Adrenal gland (tissue), 12 donors: Measurements from ENCODE around the gene CEP63. TPM values are rescaled to one million over a fixed set of nuclear protein-coding genes. Genes with fewer than 3 reads are reported as not detected.

Source experiments
- DNase-seq, 7 donors: peaks; one replicate each; pipeline ENCODE4 v3.0.0-alpha.2; 2019 to 2020
- H3K27ac ChIP-seq, 5 donors: fragments of 200-600 bp; sonication (generic) in 4 of 5; 1 replicate in 3 of 5; 2 replicates in 2 of 5; pipeline versions ENCODE4 v1.5.1 to v1.8.0; 2016 to 2020; ENCODE audit warnings: mild to moderate bottlenecking in 1 of 5
- H3K27me3 ChIP-seq: fragments of 200-600 bp; 2 replicates; pipeline ENCODE4 v1.8.0; 2021
- H3K36me3 ChIP-seq, 2 donors: fragments of 200-600 bp; replicated peaks in 1 of 2; 1 replicate in 1 of 2; 2 replicates in 1 of 2; pipeline versions ENCODE4 v1.5.1 to v1.8.0; 2018 to 2022
- H3K4me1 ChIP-seq, 2 donors: fragments of 200-600 bp; replicated peaks in 1 of 2; 1 replicate in 1 of 2; 2 replicates in 1 of 2; pipeline versions ENCODE4 v1.5.1 to v1.8.0; 2018 to 2021
- H3K4me3 ChIP-seq, 4 donors: fragments of 200-600 bp; sonication (generic) in 3 of 4; one replicate each; pipeline ENCODE4 v1.5.1; 2016 to 2018
- H3K9me3 ChIP-seq, 3 donors: fragments of 200-600 bp; sonication (generic) in 1 of 3; replicated peaks in 1 of 3; 1 replicate in 2 of 3; 2 replicates in 1 of 3; pipeline versions ENCODE4 v1.5.1 to v1.8.0; 2016 to 2021
- CTCF ChIP-seq, 6 experiments: fragments of 450-650 bp in 4 of 6; fragments of 200-600 bp in 2 of 6; sonication (generic) in 1 of 6; IDR thresholded peaks; 1 replicate in 5 of 6; 2 replicates in 1 of 6; pipeline versions ENCODE4 v1.5.1 to v1.8.0; 2016 to 2021; ENCODE audit warnings: antibody characterized with exemption in 6 of 6, mild to moderate bottlenecking in 2 of 6, moderate library complexity in 1 of 6
- POLR2A ChIP-seq, 2 donors: fragments of 450-650 bp; IDR thresholded peaks; one replicate each; pipeline ENCODE4 v1.6.1; 2017; ENCODE audit warnings: antibody characterized with exemption in 2 of 2, mild to moderate bottlenecking in 2 of 2, moderate library complexity in 1 of 2
- WGBS, 4 donors: extraction: QIAGEN DNeasy Blood & Tissue Kit in 2 of 4; methylation state at CpG; one replicate each; pipeline versions ENCODE4 v1.1.5 to v1.1.7; 2013 to 2017; 5-methylcytosine and 5-hydroxymethylcytosine counted together
- intact Hi-C, 2 donors: fragments of 100-400 bp; cut with DNase I; formaldehyde crosslinking; loops; one replicate each; pipeline versions ENCODE4 v1.14.1 to v1.15.0; 2022 to 2023
- polyA plus RNA-seq, 3 donors: library from polyadenylated mRNA; stranded (reverse); fragments of 200-250 nt in 2 of 3; fragments of 350-450 nt in 1 of 3; fragmentation: Illumina TruSeq in 1 of 3; extraction: RNeasy Lipid Tissue Mini Kit (QIAGEN cat#74804) in 1 of 3; gene quantifications; one replicate each; pipeline ENCODE4 v1.2.3, GENCODE V29; 2013 to 2014
- total RNA-seq, 9 donors: library from RNA; depleted of rRNA in 4 of 9; stranded (reverse); fragments of >200 nt in 4 of 9; fragments of 120-200 nt in 1 of 9; fragmentation: NEBNext Ultra II Directional in 1 of 9; extraction: Animal tissue kit (Norgen Biotek cat#: 25700) in 1 of 9; gene quantifications; one replicate each; pipeline versions ENCODE4 v1.1.0 to v1.2.4, GENCODE V29; 2013 to 2023
- donor health status: healthy with polysubstance abuse.
- donor health status: Bipolar disorder and iron deficiency.
- donor health status: DM: yes; HTN: yes; CAD: no.
- donor health status: DM: no; HTN: no; CAD: no.
- donor health status: DM: no; HTN: no; CAD: no.
- donor health status: DM: yes; HTN: yes; CAD: no.

Gene CEP63
- total and polyA plus RNA-seq, 12 donors = 8.8 to 43.7 (median 19.8) TPM

DNA sequence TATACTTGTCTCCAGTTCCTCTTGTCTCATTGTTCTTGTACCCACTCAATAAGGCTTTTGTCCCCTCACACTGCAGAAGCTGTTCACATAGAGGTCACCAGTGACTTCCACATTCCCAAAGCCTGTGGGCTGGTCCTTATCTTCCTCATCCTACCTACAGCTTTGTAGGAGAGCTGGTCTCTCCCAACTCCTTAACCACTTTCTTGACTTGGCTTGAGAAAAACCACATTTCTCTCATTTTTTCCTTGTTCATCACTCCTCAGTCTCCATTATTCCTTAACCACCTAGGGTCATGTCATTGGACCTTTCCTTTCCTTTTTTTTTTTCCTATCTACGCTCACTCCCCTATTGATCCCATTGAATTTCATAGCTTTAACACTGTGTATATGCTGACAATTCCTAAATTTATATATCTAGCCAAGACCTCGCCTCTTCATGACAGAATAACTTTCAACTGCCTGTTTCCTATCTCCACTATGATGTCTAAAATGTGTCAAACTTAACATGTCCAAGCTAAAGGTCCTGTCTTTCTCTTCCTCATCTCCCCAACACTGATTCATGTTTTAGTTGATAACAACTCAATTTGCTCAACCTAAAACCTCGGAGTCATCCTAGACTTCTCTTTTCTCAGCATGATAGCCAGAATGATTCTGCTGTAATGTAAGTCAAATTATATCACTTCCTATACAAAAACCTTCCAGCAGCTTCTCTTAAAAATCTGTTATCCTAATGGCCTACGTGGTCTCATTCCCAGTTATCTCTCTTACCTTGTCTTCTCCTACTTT lies 49.5 kb downstream of the CEP63 start:
- intact Hi-C loops = no loop called here
- H3K27me3 ChIP-seq = no peaks in the 10 kb centered on the region
- DNase-seq = no peak
- no peaks in the 10 kb centered on the region for H3K9me3 ChIP-seq
- H3K36me3 ChIP-seq = peaks cover 0 to 6% of the 10 kb centered on the region in 2 donors
- H3K27ac ChIP-seq = no peak overlapping the region
- WGBS, 4 donors = 90 to 98% (median 94%) methylated on average over 4 of the region's 4 CpGs
- no peaks in the 10 kb centered on the region for H3K4me1 ChIP-seq
- TF ChIP-seq CTCF (IDR thresholded peaks at IDR 0.05) (no peak), POLR2A (IDR thresholded peaks at IDR 0.05) (no peak)
- H3K4me3 ChIP-seq = no peak overlapping the region

DNA sequence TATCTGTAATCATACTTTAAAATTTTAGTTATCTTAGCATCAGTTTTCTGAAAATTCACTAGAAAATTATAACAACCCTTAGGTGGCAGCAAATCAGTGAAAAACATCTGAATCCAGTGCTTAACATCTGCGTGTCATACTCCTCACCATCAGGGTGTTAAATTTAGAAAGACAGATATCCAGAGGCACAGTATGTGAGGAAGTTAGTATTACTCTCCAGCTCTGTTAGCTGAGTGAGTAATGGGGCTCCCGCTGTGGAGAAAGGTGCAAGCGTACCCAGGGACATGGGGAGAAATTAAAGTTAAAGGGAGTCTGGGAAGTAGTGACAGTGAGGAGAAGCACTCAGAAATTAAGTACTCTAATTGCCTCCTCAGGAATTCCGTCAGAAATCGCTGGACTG lies 50.9 kb downstream of the CEP63 start:
- 90 to 96% (median 92%) methylated on average over 5 of the region's 5 CpGs for WGBS, 4 donors
- Histone ChIP-seq H3K4me3 (no peak overlapping the region), H3K4me1 (no peaks in the 10 kb centered on the region), H3K9me3 (no peaks in the 10 kb centered on the region), H3K27ac (no peak overlapping the region), H3K27me3 (no peaks in the 10 kb centered on the region), H3K36me3 (peaks cover 0 to 6% of the 10 kb centered on the region in 2 donors)
- DNase-seq = no peak
- intact Hi-C loops = no loop called here
- TF ChIP-seq POLR2A (IDR thresholded peaks at IDR 0.05) = no peak
- no peak for TF ChIP-seq CTCF (IDR thresholded peaks at IDR 0.05)

- intact Hi-C loops = no loop called here
- H3K4me3 ChIP-seq = no peak overlapping the region
Observed at GRCh38 chr3:134542287-134542958, 56.6 kb downstream of the CEP63 start.

More at GRCh38 chr3:134542287-134542958, 56.6 kb downstream of the CEP63 start:
- no peak for DNase-seq
- WGBS, 4 donors = 63 to 88% (median 75%) methylated on average over 3 of the region's 3 CpGs
- Histone ChIP-seq H3K27me3 (no peaks in the 10 kb centered on the region), H3K4me1 (no peaks in the 10 kb centered on the region), H3K36me3 (peaks cover 0 to 9% of the 10 kb centered on the region in 2 donors), H3K9me3 (no peaks in the 10 kb centered on the region), H3K27ac (no peak overlapping the region)
- TF ChIP-seq POLR2A (IDR thresholded peaks at IDR 0.05) (no peak), CTCF (IDR thresholded peaks at IDR 0.05) (no peak)
